Esophagus squamous epithelium (tissue), 4 donors: ENCODE data around the gene ADCY7.

Experiments
- POLR2A ChIP-seq, 4 donors: fragments of 450-650 bp; IDR thresholded peaks; one replicate each; pipeline ENCODE4 v1.6.1; 2017; ENCODE audit warnings: antibody characterized with exemption in 4 of 4, mild to moderate bottlenecking in 4 of 4, moderate library complexity in 3 of 4
- TF ChIP-seq, protein P1 (sequence below), 6 experiments: fragments of 450-650 bp in 4 of 6; fragments of 200-600 bp in 2 of 6; sonication (generic) in 2 of 6; IDR thresholded peaks; one replicate each; pipeline ENCODE4 v1.5.1; 2016 to 2019; ENCODE audit warnings: antibody characterized with exemption in 6 of 6, mild to moderate bottlenecking in 4 of 6, moderate library complexity in 4 of 6

GRCh38 chr16:50228364-50228868 is 37.9 kb upstream of the ADCY7 start:
- TF ChIP-seq, protein P1, sequence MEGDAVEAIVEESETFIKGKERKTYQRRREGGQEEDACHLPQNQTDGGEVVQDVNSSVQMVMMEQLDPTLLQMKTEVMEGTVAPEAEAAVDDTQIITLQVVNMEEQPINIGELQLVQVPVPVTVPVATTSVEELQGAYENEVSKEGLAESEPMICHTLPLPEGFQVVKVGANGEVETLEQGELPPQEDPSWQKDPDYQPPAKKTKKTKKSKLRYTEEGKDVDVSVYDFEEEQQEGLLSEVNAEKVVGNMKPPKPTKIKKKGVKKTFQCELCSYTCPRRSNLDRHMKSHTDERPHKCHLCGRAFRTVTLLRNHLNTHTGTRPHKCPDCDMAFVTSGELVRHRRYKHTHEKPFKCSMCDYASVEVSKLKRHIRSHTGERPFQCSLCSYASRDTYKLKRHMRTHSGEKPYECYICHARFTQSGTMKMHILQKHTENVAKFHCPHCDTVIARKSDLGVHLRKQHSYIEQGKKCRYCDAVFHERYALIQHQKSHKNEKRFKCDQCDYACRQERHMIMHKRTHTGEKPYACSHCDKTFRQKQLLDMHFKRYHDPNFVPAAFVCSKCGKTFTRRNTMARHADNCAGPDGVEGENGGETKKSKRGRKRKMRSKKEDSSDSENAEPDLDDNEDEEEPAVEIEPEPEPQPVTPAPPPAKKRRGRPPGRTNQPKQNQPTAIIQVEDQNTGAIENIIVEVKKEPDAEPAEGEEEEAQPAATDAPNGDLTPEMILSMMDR (IDR thresholded peaks at IDR 0.05): no peak
- TF ChIP-seq POLR2A (IDR thresholded peaks at IDR 0.05): no peak
